ENCODE measurements around the gene POFUT1.
"Not testable (repeated sequence)": the region's sequence is repeated elsewhere in the genome, so short reads cannot be mapped to it uniquely, and the experiment has no call there.

POFUT1 gene

DNA sequence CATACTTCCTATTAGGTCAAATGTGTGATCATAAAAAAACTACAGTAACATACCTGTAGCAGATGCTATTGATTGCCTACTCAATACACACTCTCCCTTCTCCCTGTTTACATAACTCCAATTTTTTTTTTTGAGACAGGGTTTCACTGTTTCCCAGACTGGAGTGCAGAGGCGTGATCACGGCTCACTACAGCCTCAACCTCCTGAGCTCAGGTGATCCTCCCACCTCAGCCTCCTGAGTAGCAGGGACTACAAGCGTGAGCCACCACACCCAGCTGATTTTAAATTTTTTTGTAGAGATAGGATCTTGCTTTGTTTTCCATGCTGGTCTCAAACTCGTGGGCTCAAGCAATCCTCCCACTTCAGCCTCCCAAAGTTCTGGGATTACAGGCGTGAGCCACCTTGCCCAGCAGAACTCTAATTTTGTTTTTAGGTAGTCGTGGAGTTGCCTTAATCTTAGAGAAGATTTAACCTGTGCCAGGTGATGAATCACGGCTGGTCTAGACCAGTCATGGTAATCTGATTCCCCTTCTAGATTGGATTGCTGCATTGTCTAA lies 55.8 kb downstream of the POFUT1 start:
- in situ Hi-C loops (cut with MboI; ENCODE audit: low sequenced_read_pairs) = no loop called here

GRCh38 chr20:32271620-32272019 lies 63.9 kb downstream of the POFUT1 start:
- in situ Hi-C loops (cut with MboI; ENCODE audit: low sequenced_read_pairs) = no loop called here

GRCh38 chr20:32274359-32274758 lies 66.7 kb downstream of the POFUT1 start:
- in situ Hi-C loops (cut with MboI; ENCODE audit: low sequenced_read_pairs) = no loop called here

- in situ Hi-C loops (cut with MboI; ENCODE audit: low sequenced_read_pairs) = not testable (repeated sequence)
Observed at GRCh38 chr20:32275163-32275562, 67.5 kb downstream of the POFUT1 start.

GRCh38 chr20:32277361-32278198 lies 69.9 kb downstream of the POFUT1 start, which contains the start of gene KIF3B:
Gene KIF3B (plus strand): TSS chr20:32277651. CDS start chr20:32309778, 32,127 bp downstream.
- in situ Hi-C loops (cut with MboI; ENCODE audit: low sequenced_read_pairs) = no loop called here

DNA sequence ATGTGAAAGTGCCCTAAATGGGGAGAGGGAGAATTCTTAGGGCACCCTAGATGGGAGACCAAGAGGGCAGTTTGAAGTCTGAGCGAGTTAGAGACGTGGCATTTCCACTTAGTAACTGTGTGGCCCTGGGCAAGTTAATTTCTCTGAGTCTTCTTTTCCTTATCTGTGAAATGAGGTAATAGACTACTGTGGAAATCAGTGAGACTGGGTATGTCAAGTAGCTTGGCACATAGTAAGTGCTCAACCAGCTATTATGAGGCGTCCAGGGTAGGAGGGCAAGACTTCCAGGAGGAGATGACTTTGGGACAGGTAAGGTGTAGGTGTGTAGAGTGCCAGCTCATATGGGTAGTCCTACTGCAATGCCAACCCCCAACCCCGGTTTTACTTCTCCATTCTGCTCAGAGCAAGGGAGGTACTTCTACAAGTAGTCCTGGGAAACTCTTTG lies 70.5 kb downstream of the POFUT1 start:
- in situ Hi-C loops (cut with MboI; ENCODE audit: low sequenced_read_pairs) = no loop called here

DNA sequence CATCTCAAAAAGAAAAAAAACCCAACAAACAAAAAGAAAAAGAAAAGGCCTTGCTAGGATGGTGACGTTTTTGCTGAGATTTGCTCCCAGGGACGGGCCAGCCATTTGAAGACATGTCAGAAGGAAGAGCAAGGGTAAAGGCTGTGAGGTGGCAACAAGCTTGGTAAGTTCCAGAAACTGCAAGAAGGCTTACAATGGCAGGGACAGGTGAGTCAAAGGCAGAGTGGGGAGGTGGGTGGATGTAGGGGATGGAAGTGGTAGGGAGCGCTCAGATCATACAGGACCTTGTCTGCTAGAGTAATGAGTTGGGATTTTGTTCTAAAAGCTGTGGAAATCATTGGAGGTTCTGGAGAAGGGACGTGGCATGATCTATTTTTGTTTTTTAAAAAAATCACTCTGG lies 74.0 kb downstream of the POFUT1 start:
- in situ Hi-C loops (cut with MboI; ENCODE audit: low sequenced_read_pairs) = no loop called here

- in situ Hi-C loops (cut with MboI; ENCODE audit: low sequenced_read_pairs) = no loop called here
Observed at GRCh38 chr20:32282461-32282860, 74.8 kb downstream of the POFUT1 start.

DNA sequence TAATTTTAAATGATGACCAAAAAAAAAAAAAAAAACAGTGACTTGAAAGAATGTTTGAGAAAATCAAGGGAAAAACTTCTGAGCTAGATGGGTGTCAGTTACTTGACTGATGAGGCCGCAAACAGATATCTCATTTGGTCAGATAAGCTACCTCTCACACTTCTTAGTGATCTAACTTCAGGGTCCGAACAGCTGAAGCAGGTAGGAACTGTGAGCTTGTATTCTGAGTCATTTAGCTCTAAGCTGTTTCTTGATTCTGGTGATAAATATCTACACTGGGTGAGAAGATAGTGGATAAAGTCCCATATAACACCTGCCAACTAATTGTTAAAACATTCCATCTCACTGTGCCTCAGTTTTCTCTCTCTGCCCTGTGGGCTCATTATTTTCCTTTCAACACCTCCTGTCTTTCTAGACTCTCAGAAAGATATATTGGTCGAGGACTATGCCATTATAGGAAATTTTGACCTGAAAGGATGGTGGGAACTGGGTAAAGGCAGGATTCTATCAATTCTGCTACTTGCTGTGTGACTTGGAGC lies 77.5 kb downstream of the POFUT1 start:
- in situ Hi-C loops (cut with MboI; ENCODE audit: low sequenced_read_pairs) = no loop called here

DNA sequence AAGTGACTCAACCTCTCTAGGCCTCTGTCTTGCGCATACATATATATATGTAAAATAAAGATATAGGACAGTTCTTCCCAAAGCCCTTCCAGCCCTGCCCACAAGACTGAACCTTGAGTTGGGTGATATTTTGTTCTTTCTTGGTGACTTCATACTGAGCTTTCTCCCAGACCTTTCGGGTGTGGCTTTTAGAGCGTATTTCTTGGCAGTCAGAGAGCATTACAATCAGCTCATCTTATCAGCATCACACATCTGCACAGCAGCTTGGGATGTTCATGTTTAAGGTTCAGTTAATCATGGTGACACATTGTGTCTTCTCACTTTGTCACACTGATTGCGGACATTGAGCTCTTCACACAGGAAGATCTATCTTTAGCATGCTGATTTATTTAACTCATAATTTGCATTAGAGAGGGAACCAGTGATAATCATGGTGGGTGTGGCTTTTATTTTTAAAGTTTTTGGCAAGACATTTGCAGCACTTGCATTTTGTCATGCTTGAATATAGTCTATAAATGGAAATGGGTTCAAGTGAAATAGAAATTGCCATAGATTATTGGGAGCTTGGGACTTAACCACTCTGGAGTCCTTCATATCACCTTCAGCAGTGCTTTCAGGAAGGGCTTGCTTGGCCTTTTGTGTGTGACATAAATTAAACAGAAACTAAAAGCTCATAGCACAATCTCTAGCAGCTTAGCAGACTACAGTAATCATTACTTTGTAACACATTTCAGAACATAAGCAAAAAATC lies 78.1 kb downstream of the POFUT1 start:
- in situ Hi-C loops (cut with MboI; ENCODE audit: low sequenced_read_pairs) = no loop called here

- in situ Hi-C loops (cut with MboI; ENCODE audit: low sequenced_read_pairs) = no loop called here
Observed at GRCh38 chr20:32287231-32287638, 79.6 kb downstream of the POFUT1 start.
